ENCODE data around the gene C4B. TPM values are rescaled to one million over a fixed set of nuclear protein-coding genes. Genes with fewer than 3 reads are reported as not detected.
"Not testable (repeated sequence)": the region's sequence is repeated elsewhere in the genome, so short reads cannot be mapped to it uniquely, and the experiment has no call there.

C4B gene
- total and polyA plus RNA-seq, 4 donors = 58.2 to 296 (median 169) TPM

DNA sequence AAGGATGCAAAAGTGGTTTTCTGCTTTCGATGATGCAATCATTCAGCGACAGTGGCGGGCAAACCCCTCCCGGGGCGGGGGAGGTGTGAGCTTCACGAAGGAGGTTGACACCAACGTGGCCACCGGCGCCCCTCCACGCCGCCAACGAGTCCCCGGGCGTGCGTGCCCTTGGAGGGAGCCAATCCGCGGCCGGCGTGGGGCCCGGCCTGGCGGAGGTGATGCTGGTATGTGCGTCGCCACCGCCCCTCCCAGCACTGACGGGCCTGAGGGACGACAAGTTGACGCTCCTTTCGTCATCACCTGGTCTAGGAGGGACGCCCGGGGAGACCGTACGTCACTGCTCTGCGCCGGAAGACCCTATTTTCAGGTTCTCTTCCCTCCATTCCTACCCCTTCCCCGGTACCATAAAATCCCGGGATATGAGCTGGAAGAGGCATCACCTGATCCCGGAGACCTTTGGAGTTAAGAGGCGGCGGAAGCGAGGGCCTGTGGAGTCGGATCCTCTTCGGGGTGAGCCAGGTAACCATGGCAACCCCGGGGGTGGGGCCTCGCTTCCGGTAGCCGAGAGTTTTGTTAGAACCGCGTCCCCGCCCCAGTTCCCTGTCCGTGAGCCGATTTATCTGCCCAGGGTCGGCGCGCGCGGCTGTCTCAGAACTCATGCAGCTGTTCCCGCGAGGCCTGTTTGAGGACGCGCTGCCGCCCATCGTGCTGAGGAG is 42.4 kb upstream of the C4B start, which contains the start of gene DXO:
Gene DXO, minus strand, starts transcription at position 146 of the 716 bp plus-strand sequence. CDS start 463 bp downstream, outside the sequence.
- Histone ChIP-seq H3K27me3 (ENCODE audit: control insufficient read depth in 3 of 3, insufficient read depth in 3 of 3, low read length in 2 of 3) (no peaks in the 10 kb centered on the region), H3K4me3 (peak within 1 kb of the TSS; percentile 77), H3K27ac (ENCODE audit: low read depth in 1 of 2, low read length in 1 of 2) (peak within 1 kb of the TSS; percentile 90 to 93), H3K36me3 (ENCODE audit: control insufficient read depth in 4 of 4, insufficient read depth in 4 of 4, low read length in 4 of 4) (peaks cover 0 to 33% (median 13%) of the 10 kb centered on the region in 4 donors), H3K9ac (ENCODE audit: insufficient read depth in 1 of 2, low read length in 2 of 2) (peak within 1 kb of the TSS; percentile 88 to 97), H3K9me3 (ENCODE audit: control insufficient read depth in 4 of 4, insufficient read depth in 3 of 4, low read length in 3 of 4) (no peaks in the 10 kb centered on the region), H3K4me1 (ENCODE audit: control insufficient read depth in 5 of 5, insufficient read depth in 5 of 5, low read length in 5 of 5) (peaks cover 5 to 25% (median 8%) of the 10 kb centered on the region in 5 donors)
- WGBS, 2 donors = 0% methylated on average over 62 of the region's 62 CpGs
- peak; percentile 96 to 99 (median 98) for DNase-seq
- ATAC-seq (ENCODE audit: insufficient read depth, low FRiP score) = peak; percentile 89
- TF ChIP-seq, protein P1, sequence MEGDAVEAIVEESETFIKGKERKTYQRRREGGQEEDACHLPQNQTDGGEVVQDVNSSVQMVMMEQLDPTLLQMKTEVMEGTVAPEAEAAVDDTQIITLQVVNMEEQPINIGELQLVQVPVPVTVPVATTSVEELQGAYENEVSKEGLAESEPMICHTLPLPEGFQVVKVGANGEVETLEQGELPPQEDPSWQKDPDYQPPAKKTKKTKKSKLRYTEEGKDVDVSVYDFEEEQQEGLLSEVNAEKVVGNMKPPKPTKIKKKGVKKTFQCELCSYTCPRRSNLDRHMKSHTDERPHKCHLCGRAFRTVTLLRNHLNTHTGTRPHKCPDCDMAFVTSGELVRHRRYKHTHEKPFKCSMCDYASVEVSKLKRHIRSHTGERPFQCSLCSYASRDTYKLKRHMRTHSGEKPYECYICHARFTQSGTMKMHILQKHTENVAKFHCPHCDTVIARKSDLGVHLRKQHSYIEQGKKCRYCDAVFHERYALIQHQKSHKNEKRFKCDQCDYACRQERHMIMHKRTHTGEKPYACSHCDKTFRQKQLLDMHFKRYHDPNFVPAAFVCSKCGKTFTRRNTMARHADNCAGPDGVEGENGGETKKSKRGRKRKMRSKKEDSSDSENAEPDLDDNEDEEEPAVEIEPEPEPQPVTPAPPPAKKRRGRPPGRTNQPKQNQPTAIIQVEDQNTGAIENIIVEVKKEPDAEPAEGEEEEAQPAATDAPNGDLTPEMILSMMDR (IDR thresholded peaks at IDR 0.05; ENCODE audit: control extremely low read depth, extremely low read depth) = no peak

DNA sequence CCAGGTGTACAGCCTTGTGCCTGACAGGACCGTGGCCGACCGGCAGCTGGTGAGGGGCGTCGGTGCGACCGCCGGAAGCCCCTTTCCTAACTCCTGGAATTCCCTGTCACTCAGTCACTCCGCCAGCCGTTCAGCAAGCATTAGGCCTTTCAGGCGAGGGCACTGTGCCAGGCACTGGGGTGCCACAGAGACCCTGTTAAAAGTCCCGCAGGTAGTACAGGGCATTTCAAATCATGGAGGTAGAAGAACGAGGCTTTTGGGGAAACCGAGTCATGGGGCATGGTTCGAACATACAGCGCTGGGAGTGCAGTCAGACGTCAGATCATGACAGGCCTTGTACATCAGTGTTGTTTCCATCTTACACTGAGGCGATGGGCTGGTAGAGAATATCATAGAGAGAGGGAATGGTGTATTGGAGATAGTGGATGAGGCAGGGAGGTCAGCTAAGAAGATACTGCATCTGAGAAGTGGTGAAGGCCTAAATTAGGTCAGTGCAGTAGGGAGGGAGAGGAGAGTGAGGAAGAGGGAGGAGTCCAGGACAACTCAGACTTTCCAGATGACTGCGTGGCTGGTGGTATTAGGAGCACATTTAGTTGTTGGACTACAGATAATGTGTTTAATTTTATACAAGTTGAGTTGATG is 41.8 kb upstream of the C4B start:
- no peak for ATAC-seq (ENCODE audit: insufficient read depth, low FRiP score)
- Histone ChIP-seq H3K27ac (ENCODE audit: low read depth in 1 of 2, low read length in 1 of 2) (peak overlapping the region; percentile 90 to 93), H3K4me3 (peak overlapping the region; percentile 77), H3K9me3 (ENCODE audit: control insufficient read depth in 4 of 4, insufficient read depth in 3 of 4, low read length in 3 of 4) (no peaks in the 10 kb centered on the region), H3K36me3 (ENCODE audit: control insufficient read depth in 4 of 4, insufficient read depth in 4 of 4, low read length in 4 of 4) (peaks cover 0 to 27% (median 8%) of the 10 kb centered on the region in 4 donors), H3K4me1 (ENCODE audit: control insufficient read depth in 5 of 5, insufficient read depth in 5 of 5, low read length in 5 of 5) (peaks cover 5 to 25% (median 8%) of the 10 kb centered on the region in 5 donors), H3K9ac (ENCODE audit: insufficient read depth in 1 of 2, low read length in 2 of 2) (peak overlapping the region; percentile 88 to 97), H3K27me3 (ENCODE audit: control insufficient read depth in 3 of 3, insufficient read depth in 3 of 3, low read length in 2 of 3) (no peaks in the 10 kb centered on the region)
- TF ChIP-seq, protein P1 (IDR thresholded peaks at IDR 0.05; ENCODE audit: control extremely low read depth, extremely low read depth) = no peak
- WGBS, 2 donors = 10 to 11% methylated on average over 19 of the region's 19 CpGs
- DNase-seq = peak in 2 of 3 donors; percentile 9 to 25

DNA sequence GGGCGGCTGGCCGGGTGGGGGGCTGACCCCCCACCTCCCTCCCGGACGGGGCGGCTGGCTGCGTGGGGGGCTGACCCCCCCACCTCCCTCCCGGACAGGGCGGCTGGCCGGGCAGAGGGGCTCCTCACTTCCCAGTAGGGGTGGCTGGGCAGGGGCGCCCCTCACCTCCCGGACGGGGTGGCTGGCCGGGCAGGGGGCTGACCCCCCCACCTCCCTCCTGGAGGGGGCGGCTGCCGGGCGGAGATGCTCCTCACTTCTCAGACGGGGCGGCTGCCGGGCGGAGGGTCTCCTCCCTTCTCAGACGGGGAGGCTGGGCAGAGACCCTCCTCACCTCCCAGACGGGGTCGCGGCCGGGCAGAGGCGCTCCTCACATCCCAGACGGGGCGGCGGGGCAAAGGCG is 38.5 kb upstream of the C4B start:
- H3K36me3 ChIP-seq (ENCODE audit: control insufficient read depth in 4 of 4, insufficient read depth in 4 of 4, low read length in 4 of 4) = peaks cover 7 to 10% (median 9%) of the 10 kb centered on the region in 4 donors
- H3K9ac ChIP-seq (ENCODE audit: insufficient read depth in 1 of 2, low read length in 2 of 2); DNase-seq; H3K27ac ChIP-seq (ENCODE audit: low read depth in 1 of 2, low read length in 1 of 2); H3K4me3 ChIP-seq; H3K9me3 ChIP-seq (ENCODE audit: control insufficient read depth in 4 of 4, insufficient read depth in 3 of 4, low read length in 3 of 4); ATAC-seq (ENCODE audit: insufficient read depth, low FRiP score); H3K27me3 ChIP-seq (ENCODE audit: control insufficient read depth in 3 of 3, insufficient read depth in 3 of 3, low read length in 2 of 3): not testable (repeated sequence)
- WGBS, 2 donors = 95 to 97% methylated on average over 25 to 30 of the region's 30 CpGs
- peaks cover 3 to 18% (median 8%) of the 10 kb centered on the region in 5 donors for H3K4me1 ChIP-seq (ENCODE audit: control insufficient read depth in 5 of 5, insufficient read depth in 5 of 5, low read length in 5 of 5)

DNA sequence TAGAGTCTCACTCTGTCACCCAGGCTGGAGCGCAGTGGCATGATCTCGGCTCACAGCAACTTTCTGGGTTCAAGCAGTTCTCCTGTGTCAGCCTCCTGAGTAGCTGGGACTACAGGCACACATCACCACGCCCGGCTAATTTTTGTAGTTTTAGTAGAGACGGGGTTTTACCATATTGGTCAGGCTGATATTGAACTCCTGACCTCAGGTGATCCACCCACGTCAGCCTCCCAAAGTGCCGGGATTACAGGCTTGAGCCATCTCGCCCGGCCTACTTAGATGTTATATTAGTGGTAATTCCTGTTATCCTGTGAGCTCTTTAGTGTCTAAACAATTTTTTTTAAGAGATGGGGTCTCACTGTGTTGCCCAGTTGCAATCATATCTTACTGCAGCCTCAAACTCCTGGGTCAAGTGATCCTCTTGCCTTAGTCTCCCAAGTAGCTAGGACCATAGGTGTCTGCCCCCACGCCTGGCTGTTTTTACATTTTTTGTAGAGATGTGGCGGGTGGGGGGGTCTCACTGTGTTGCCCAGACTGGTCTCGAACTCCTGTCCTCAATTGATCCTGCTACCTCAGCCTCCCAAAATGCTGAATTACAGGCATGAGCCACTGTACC is 36.7 kb upstream of the C4B start:
- 97% methylated on average over 12 of the region's 12 CpGs for WGBS, 2 donors

More for the DNA sequence above, 36.7 kb upstream of the C4B start:
- Histone ChIP-seq H3K27ac (ENCODE audit: low read depth in 1 of 2, low read length in 1 of 2) (no peak overlapping the region), H3K9ac (ENCODE audit: insufficient read depth in 1 of 2, low read length in 2 of 2) (no peak overlapping the region), H3K36me3 (ENCODE audit: control insufficient read depth in 4 of 4, insufficient read depth in 4 of 4, low read length in 4 of 4) (peaks cover 0 to 10% (median 9%) of the 10 kb centered on the region in 4 donors), H3K27me3 (ENCODE audit: control insufficient read depth in 3 of 3, insufficient read depth in 3 of 3, low read length in 2 of 3) (no peaks in the 10 kb centered on the region), H3K4me3 (no peak overlapping the region), H3K9me3 (ENCODE audit: control insufficient read depth in 4 of 4, insufficient read depth in 3 of 4, low read length in 3 of 4) (no peaks in the 10 kb centered on the region), H3K4me1 (ENCODE audit: control insufficient read depth in 5 of 5, insufficient read depth in 5 of 5, low read length in 5 of 5) (peaks cover 0 to 7% (median 4%) of the 10 kb centered on the region in 5 donors)
- no peak for ATAC-seq (ENCODE audit: insufficient read depth, low FRiP score)
- TF ChIP-seq, protein P1 (IDR thresholded peaks at IDR 0.05; ENCODE audit: control extremely low read depth, extremely low read depth) = no peak
- DNase-seq = peak in 1 of 3 donors; percentile 8

All from lung (tissue), 12 donors.